ENCODE measurements around the gene EMP1. TPM values are rescaled to one million over a fixed set of nuclear protein-coding genes. Genes with fewer than 3 reads are reported as not detected.
A peak's percentile ranks its signal among the peaks of the same experiment; 100 is the strongest.

Gene EMP1
- polyA plus RNA-seq, 2 of the 4 experiments (the other 2 are of a cell fraction) = 17.3 to 21.2 TPM

DNA sequence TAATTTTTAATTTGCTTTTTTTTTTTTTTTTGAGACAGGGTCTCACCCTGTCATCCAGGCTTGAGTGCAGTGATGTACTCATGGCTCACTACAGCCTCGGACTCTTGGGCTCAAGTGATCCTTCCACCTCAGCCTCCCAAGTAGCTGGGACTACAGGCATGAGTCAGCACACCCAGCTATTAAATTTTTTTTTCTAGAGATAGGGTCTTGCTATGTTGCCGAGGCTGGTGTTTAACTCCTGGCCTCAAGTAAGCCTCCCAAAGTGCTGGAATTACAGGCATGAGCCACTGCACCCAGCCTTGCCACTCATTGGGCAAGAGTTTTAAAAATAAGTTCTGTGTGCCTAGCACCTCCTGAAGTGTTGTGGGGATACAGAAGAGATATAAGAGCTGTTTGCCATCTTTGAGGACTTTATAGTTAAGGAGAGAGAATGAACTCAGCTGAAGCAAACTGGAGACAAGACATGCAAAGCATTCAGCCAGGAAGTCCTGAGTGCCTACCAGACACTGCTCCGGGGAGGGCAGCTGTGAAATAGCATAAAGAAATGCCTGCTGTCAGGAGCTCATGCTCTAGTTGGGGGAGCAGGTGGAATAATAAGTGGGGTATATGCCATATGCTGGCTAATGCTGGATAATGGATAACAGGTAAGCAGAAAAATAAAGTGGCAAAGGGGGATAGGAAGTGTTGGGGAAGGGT, 15.0 kb upstream of the EMP1 start:
- no peak for ATAC-seq
- H3K4me3 ChIP-seq = no peak overlapping the region
- ChIA-PET POLR2A (no interaction called here), CTCF (interaction anchor here (1.2 to 1.6 kb wide), 2 partner anchors 30 to 265 kb away, joined by 3 to 5 read pairs; no protein-coding TSS in a partner anchor)
- no peak for FAIRE-seq
- no peak for DNase-seq (ENCODE audit: low read depth in 1 of 2, low spot score in 1 of 2)
- no peak overlapping the region for H3K4me2 ChIP-seq
- TF ChIP-seq CBX8 (IDR thresholded peaks at IDR 0.05) = no peak
- TF ChIP-seq RFX5 (IDR thresholded peaks at IDR 0.05) = no peak
- no peak for TF ChIP-seq RNF2 (IDR thresholded peaks at IDR 0.05; ENCODE audit: borderline replicate concordance, low read depth)
- TF ChIP-seq, protein P1, sequence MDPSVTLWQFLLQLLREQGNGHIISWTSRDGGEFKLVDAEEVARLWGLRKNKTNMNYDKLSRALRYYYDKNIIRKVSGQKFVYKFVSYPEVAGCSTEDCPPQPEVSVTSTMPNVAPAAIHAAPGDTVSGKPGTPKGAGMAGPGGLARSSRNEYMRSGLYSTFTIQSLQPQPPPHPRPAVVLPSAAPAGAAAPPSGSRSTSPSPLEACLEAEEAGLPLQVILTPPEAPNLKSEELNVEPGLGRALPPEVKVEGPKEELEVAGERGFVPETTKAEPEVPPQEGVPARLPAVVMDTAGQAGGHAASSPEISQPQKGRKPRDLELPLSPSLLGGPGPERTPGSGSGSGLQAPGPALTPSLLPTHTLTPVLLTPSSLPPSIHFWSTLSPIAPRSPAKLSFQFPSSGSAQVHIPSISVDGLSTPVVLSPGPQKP (IDR thresholded peaks at IDR 0.05; ENCODE audit: low read depth, low read length) = no peak
- no peak for TF ChIP-seq TFCP2L1 (CRISPR knock-in tag; IDR thresholded peaks at IDR 0.05)
- TF ChIP-seq EP300 (IDR thresholded peaks at IDR 0.05) = no peak
- TF ChIP-seq HOXB5 (CRISPR knock-in tag; IDR thresholded peaks at IDR 0.05) = no peak
- no peak for TF ChIP-seq CHD4 (IDR thresholded peaks at IDR 0.05; ENCODE audit: borderline replicate concordance)
- WGBS (ENCODE audit: missing lambda C conversion rate) = 60% methylated on average over 3 of the region's 3 CpGs
- H3K4me1 ChIP-seq = peaks cover 23% of the 10 kb centered on the region
- peak overlapping the region; percentile 40 to 57; a peak in 3 of 6 replicates for H3K27ac ChIP-seq
- no peaks in the 10 kb centered on the region for H3K9me3 ChIP-seq

DNA sequence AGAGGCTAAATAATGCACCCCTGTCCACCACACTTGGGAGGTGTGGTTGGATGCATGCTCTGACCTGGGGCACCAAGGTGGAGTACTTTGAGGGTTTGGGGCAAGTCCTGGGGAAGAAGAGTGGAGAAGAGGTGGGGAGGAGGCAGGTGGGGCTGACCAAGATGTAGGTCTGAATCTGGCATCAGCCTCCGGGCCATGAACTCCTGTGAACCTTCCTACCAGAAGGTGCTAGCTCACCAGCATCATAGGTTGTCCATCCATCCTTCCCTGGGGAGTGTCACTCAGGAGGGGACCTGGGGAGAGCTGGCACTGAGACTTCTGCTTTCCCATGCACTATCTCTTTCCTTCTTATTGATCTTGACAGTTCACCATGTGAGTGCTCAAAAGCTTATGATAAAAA, 13.6 kb upstream of the EMP1 start:
- H3K9me3 ChIP-seq = no peaks in the 10 kb centered on the region
- no peak overlapping the region for H3K27ac ChIP-seq
- 95% methylated on average over 1 of the region's 1 CpG for WGBS (ENCODE audit: missing lambda C conversion rate)
- ATAC-seq (no peak), DNase-seq (ENCODE audit: low read depth in 1 of 2, low spot score in 1 of 2) (no peak), FAIRE-seq (no peak)
- H3K4me3 ChIP-seq = no peak overlapping the region
- H3K4me1 ChIP-seq = peaks cover 35% of the 10 kb centered on the region
- no peak overlapping the region for H3K4me2 ChIP-seq
- ChIA-PET CTCF (interaction anchor here (1.6 kb wide), 1 partner anchor 29 kb away, joined by 5 read pairs; no protein-coding TSS in a partner anchor), POLR2A (no interaction called here)
- no peak for TF ChIP-seq RNF2 (IDR thresholded peaks at IDR 0.05; ENCODE audit: borderline replicate concordance, low read depth)
- no peak for TF ChIP-seq NR3C1 (IDR thresholded peaks at IDR 0.05)

DNA sequence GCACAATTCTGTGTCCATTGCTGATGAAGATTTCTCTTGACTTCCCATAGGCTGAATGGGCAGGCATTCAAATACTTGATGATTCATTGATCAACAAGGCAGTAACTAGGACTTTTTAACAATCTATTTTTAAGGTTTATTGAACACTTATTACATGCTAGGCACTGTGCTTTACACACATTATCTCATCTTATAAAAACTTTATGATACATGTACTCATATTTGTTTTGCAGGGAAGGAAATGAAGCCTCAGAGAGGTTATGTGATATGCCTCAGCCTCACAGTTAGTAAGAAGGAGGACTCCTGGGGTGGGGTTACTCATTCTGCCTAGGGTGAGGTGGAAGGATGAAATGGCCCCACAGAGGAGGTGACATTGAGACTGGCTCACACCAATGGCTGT, 12.9 kb upstream of the EMP1 start:
- TF ChIP-seq RFX5 (IDR thresholded peaks at IDR 0.05) (no peak), CHD2 (IDR thresholded peaks at IDR 0.05; ENCODE audit: low read length, partially characterized antibody) (no peak), FOSL2 (IDR thresholded peaks at IDR 0.05) (no peak), FOSL2 (CRISPR knock-in tag; IDR thresholded peaks at IDR 0.05) (peak; percentile 10; the same call in 1 of the 2 replicates)
- TF ChIP-seq, protein P2, sequence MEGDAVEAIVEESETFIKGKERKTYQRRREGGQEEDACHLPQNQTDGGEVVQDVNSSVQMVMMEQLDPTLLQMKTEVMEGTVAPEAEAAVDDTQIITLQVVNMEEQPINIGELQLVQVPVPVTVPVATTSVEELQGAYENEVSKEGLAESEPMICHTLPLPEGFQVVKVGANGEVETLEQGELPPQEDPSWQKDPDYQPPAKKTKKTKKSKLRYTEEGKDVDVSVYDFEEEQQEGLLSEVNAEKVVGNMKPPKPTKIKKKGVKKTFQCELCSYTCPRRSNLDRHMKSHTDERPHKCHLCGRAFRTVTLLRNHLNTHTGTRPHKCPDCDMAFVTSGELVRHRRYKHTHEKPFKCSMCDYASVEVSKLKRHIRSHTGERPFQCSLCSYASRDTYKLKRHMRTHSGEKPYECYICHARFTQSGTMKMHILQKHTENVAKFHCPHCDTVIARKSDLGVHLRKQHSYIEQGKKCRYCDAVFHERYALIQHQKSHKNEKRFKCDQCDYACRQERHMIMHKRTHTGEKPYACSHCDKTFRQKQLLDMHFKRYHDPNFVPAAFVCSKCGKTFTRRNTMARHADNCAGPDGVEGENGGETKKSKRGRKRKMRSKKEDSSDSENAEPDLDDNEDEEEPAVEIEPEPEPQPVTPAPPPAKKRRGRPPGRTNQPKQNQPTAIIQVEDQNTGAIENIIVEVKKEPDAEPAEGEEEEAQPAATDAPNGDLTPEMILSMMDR (IDR thresholded peaks at IDR 0.05) = no peak
- FAIRE-seq (no peak), DNase-seq (ENCODE audit: low read depth in 1 of 2, low spot score in 1 of 2) (no peak), ATAC-seq (no peak)
- Histone ChIP-seq H3K4me2 (no peak overlapping the region), H3K4me3 (no peak overlapping the region), H3K4me1 (peaks cover 37% of the 10 kb centered on the region), H3K9me3 (no peaks in the 10 kb centered on the region), H3K27ac (no peak overlapping the region)
- CTCF ChIA-PET = interaction anchor here (1.2 kb wide), 1 partner anchor 24 kb away, joined by 3 read pairs; no protein-coding TSS in a partner anchor
- POLR2A ChIA-PET = no interaction called here

DNA sequence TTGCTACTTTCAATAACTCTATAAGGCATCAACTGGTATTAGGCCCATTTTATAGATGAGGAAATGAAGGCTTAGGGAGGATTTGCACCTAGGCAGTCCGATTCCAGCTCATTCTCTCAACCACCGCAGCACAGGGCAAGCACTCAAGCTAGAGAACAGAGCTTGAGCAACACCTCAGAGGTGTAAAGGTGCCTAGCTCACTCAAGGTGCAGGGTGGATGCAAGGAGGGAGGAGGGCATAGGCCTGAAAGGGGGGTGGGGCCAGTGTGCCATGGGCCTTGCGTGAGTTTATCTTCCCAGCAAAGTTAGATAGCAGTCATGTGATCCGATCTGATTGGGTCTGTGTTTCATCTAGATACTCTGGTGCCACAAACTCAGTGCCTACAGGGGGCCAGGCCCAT, 10.2 kb upstream of the EMP1 start:
- ATAC-seq (no peak), DNase-seq (ENCODE audit: low read depth in 1 of 2, low spot score in 1 of 2) (no peak), FAIRE-seq (no peak)
- peaks cover 24% of the 10 kb centered on the region for H3K4me1 ChIP-seq
- WGBS (ENCODE audit: missing lambda C conversion rate) = 90% methylated on average over 4 of the region's 4 CpGs
- H3K27ac ChIP-seq = no peak overlapping the region
- TF ChIP-seq POLR2A (IDR thresholded peaks at IDR 0.05; ENCODE audit: low read length) (no peak), HOXB13 (CRISPR knock-in tag; IDR thresholded peaks at IDR 0.05; ENCODE audit: low read depth) (no peak), EHMT2 (IDR thresholded peaks at IDR 0.05; ENCODE audit: low read depth) (no peak), GATA3 (IDR thresholded peaks at IDR 0.05; ENCODE audit: borderline replicate concordance) (no peak), FOSB (CRISPR knock-in tag; IDR thresholded peaks at IDR 0.05) (no peak), RNF2 (IDR thresholded peaks at IDR 0.05; ENCODE audit: borderline replicate concordance, low read depth) (no peak), CHD4 (IDR thresholded peaks at IDR 0.05; ENCODE audit: borderline replicate concordance) (no peak), KDM5A (IDR thresholded peaks at IDR 0.05) (no peak), MYC (IDR thresholded peaks at IDR 0.05; ENCODE audit: borderline replicate concordance, low read length) (no peak)
- H3K9me3 ChIP-seq = no peaks in the 10 kb centered on the region
- no peak overlapping the region for H3K4me3 ChIP-seq
- CTCF ChIA-PET = interaction anchor here (0.8 to 3.2 kb wide), 6 partner anchors 9 to 162 kb away, joined by 3 to 13 read pairs (median 4); no protein-coding TSS in a partner anchor
- H3K4me2 ChIP-seq = no peak overlapping the region
- POLR2A ChIA-PET = no interaction called here
